Superior temporal gyrus (tissue), 1 donor: ENCODE data around the gene LRRC7.

Experiments
- DNase-seq: peaks from one replicate; pipeline ENCODE4 v3.0.0-alpha.2; 2016; ENCODE audit errors: extremely low spot score

The LRRC7 gene

GRCh38 chr1:69589799-69590198, 22.1 kb downstream of the LRRC7 start:
- no peak for DNase-seq

DNA sequence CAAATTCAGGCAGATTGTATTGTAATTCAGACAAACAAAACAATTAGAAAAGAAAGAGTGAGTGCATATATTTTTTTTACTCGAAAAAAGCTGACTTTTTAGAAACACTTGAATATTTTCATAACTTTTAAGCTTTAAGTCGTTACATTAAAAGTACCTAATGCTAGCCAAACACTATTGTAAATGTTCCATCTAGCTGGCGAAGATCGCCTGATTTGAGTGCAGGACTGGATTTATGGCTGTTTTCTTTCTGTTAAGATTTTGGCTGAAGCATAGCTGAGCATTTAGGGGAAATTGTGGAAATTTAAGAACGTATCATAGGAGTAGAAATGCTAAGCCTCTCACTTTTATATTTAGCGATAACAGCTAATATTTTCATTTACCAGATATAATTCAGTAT, 24.6 kb downstream of the LRRC7 start:
- DNase-seq = no peak

DNA sequence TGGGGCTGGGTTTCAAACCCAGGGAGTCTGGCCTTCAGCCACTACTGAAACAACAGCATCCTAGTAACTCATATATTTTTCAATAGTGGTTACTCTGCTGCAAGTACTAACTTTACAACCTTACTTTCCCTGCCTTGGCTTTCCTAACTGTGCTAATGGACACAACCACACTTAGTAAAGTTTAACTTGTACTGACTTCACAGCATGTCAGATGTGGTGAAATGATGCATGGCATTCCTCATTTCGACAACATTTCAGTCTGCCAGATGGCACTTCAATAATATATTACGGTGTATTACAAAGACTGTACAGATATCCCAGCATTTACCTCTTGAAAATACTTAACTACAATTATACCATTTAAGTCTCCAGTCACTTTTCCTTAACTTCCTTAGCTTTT, 27.8 kb downstream of the LRRC7 start:
- no peak for DNase-seq

- no peak for DNase-seq
Observed at GRCh38 chr1:69611316-69611715, 43.6 kb downstream of the LRRC7 start.

GRCh38 chr1:69613414-69613813, 45.7 kb downstream of the LRRC7 start:
- DNase-seq = no peak

DNA sequence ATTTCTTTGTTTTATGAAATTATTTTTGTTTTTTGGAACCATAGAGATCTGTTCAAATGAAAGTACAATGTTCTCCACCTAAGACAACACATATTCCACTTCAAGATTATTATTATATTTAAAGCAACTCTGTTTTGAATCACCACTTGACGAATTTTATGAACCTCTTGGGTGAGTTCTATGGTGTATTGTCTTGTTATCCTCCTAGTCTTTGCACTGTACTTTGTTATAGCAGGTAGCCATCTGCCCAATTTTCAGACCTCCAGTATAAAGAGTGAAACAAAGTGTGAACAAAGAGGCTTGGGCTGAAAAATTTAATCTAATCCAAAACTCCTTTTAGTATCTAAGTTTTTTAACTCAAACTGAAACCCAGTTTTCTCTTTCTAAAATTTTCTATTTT, 71.0 kb downstream of the LRRC7 start:
- peak; percentile 51 for DNase-seq

DNA sequence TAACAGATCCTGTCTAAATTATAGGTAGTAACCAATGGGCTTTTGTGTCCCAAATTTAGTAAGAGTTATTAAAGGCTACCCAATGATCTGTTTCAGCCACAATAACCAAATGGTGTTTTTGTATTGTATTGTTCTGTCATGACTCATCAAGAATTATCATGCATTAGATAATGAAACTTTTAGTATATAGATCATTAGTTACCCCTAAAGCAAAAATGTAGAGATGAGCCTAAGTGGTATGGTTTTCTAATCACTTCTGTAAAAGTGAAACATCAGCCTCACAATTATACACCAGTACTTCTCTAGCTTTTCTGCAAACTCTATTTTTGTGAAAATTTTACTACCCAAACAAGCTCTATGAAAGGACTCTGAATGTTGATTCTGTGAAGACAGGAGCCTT, 71.4 kb downstream of the LRRC7 start:
- peak; percentile 60 for DNase-seq

DNA sequence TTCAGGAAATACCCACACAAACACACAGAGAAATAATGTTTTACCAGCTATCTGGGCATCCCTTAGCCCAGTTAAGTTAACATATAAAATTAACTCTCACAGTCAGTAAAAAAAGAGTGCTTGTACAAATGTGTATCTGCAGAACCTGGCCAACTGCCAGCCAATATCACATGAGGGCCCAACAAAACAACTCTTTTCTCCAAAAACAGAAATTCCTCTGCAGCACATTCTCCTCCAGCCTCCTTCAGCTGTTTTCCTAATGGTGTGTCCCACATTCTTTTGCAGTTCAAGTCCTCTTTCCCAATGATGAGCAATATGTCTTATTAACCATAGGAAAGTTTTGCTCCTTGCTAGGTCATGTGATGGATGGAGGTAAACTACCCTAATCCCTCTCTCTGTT, 75.5 kb downstream of the LRRC7 start:
- DNase-seq = peak; percentile 42

GRCh38 chr1:69645477-69645876, 77.8 kb downstream of the LRRC7 start:
- DNase-seq = peak; percentile 52

DNA sequence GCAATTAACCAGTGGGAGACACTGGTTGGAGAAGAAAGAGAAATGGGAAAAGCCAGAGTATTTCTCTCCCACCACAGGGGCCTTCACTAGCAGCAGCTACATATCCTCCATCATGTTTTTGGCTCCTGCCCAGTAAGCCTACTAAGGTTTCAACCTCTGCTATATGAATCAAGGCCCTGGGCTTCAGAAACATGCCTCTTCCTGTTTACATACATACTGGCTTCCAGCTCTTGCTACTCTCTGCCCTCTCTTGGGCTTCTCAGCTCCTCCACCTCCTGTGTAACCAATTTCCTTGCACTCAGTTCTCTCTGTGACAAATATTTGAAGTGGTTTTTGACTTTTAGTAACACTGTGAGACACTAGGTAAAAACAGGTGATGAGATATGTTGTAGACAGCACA, 80.8 kb downstream of the LRRC7 start:
- no peak for DNase-seq

- DNase-seq = no peak
Observed at GRCh38 chr1:69649383-69649990, 81.8 kb downstream of the LRRC7 start.

- DNase-seq = no peak
Observed at GRCh38 chr1:69650779-69651178, 83.1 kb downstream of the LRRC7 start.

DNA sequence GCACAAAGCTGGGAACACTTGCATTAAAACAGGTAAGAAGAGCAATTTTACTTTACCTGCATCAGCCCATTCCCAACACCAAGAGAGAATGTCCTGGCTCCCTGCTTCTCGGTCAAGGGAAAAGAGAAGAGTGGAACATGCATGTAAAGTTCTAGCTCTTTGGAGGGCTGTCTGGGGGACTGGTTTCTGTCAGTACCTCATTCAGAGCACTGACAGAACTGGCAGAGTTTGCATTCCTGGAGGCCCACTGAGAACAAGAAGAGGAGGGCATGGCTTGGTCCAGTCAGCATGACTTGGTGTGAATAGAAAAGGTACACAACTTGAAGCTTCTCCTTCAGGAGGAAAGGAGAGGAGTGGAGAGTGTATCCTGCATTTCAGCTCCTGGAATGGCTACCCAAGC, 83.9 kb downstream of the LRRC7 start:
- no peak for DNase-seq

- DNase-seq = no peak
Observed at GRCh38 chr1:69657971-69658370, 90.2 kb downstream of the LRRC7 start.

- peak; percentile 66 for DNase-seq
Observed at GRCh38 chr1:69661686-69662085, 94.0 kb downstream of the LRRC7 start.

DNA sequence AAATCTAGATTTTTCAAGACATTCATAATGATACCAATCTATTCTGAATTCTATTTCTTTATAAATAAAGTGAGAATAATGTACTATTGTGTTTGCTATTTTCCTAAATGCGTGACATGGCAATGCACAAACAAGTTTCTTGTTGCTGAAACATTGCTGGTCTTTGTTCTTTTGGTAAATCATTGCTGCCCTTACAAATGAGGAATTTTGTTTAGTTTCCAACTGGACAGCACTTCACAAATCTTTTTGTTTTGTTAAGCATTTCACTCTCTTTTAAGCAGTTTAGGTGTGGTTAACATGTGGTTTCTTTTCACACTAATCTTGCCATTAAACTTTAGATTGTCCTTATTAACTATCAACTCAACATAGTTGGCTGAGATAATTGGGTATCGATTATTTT, 94.6 kb downstream of the LRRC7 start:
- peak; percentile 83 for DNase-seq

DNA sequence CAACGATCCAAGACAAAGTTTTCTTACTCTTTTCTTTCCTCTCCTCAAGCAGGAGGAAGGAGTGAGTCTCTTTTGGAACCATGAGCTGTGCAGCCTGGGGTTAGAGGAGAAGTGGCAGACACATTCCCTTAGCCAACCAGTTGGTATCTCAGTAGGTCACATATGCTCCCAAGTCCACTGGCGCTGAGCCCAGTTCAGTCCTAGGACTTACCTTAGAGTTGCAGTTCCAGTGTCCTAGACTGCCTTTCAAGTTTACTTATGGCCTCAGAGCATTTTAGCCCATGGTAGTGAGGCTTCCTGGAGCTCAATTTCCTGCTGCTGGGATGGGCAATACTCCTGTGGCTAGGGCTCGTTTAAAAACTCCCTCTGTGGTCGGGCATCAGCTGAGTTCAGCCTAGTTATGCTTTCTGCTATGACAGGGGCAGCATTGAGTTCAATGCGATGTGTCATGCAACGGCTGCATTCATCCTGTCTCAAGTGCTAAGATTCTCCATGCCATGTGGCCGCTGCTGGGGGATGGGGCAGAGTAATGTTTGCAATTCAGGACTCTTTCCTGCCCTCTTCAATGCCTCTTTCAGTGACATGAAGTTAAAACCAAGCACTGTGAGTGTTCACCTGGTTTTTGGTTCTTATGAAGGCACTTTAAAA, 103.8 kb downstream of the LRRC7 start:
- DNase-seq = peak; percentile 46

DNA sequence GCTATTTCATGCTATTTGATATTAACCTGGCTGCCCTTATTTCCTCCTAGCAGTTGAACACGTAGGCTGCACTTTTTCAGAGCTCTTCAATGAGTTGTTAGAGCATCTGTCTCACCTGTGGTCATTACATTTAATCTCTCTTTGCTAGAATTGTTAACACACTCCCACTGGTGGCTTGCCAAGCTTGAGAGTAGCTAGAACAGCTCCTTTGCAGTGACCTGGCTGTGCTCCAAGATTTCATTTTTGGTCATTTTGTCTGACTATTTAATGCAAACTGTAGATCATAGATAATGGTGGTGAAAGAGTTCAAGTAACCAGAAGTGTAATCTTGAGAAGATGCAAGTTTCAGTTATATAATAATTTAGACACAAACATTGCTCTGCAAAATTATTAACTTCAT, 105.6 kb downstream of the LRRC7 start:
- no peak for DNase-seq

GRCh38 chr1:69679965-69680364, 112.2 kb downstream of the LRRC7 start:
- DNase-seq = no peak

GRCh38 chr1:69686367-69686984, 118.8 kb downstream of the LRRC7 start:
- no peak for DNase-seq

DNA sequence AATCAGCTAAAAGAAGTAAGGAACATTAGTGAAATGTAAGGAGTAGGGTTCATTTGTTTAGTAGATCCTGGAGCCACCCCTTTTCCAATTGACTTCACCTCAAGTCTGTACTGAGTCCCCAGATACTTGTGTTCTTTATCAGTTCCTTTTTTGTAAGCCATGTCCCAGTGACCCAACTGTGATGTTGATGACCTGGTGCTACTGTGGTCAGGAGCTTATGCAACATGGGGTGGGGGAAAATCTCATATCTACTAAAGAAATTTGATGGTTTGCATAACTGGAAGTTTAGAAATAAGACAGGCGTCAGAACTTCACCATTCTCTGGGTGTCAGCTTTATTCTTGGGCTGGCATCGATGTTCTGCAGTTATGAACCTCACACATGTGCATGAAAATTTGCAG, 120.5 kb downstream of the LRRC7 start:
- DNase-seq = no peak

DNA sequence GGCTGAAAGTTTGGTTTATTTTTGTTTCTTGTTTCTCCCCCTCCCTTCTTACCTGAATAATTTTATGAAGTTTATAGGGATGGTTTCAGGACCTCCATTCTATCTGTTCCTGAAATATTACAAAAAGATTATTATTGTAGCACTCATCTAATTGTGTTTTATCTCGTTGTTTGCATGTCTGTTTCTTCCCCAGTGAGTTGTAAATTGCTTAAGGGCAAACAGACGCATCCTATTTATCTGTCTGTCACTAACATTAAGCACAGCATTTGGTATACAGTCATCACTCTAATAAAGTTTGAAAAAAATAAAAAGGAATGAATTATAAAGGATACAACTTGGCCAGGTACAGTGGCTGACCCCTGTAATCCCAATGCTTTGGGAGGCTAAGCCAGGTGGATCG, 123.5 kb downstream of the LRRC7 start:
- DNase-seq = no peak

- no peak for DNase-seq
Observed at GRCh38 chr1:69693921-69694675, 126.4 kb downstream of the LRRC7 start.
